ENCODE data around the gene THSD8.

DNA sequence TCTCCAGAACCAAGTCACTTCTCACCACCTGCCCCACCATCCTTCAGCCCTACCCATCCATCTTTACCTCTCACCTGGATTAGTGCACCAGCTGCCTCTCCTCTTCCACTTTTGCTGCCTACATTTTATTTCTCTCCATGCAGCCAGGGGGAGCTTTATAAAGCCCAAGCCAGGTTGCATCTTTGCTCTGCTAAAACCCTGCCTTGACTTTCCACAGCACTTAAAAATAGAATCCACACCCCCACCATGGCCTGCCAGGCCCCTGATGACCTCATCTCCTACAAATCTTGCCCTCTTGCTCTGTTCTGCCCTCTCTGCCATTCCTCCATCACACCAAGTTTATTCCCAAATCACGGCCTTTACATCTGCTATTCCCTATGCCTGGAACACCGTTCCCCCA lies 28.3 kb upstream of the THSD8 start:
- TF ChIP-seq CTCF (conservative IDR thresholded peaks at IDR 0.05 in 1 of 2, IDR thresholded peaks at IDR 0.05 in 1 of 2; ENCODE audit: low read depth in 1 of 2, low read length in 2 of 2), result peak; percentile 40 to 44
- TF ChIP-seq EZH2 (IDR thresholded peaks at IDR 0.05; ENCODE audit: low read length, missing control alignments), result no peak

Measured in fibroblast of lung (primary cell).